Rectal smooth muscle tissue (tissue), 1 donor: Measurements from ENCODE around the gene TNXB.

Experiments used
- H3K27ac ChIP-seq: one replicate; pipeline ENCODE4 v1.7.0; 2013; ENCODE audit warnings: low read depth, low read length, inconsistent platforms
- H3K27me3 ChIP-seq: one replicate; pipeline ENCODE4 v1.7.0; 2013; ENCODE audit warnings: low read length; ENCODE audit not compliant: control insufficient read depth, insufficient read depth
- H3K36me3 ChIP-seq: one replicate; pipeline ENCODE4 v1.7.0; 2013; ENCODE audit warnings: low read length; ENCODE audit not compliant: control insufficient read depth, insufficient read depth
- H3K4me1 ChIP-seq: one replicate; pipeline ENCODE4 v1.7.0; 2013; ENCODE audit warnings: low read length; ENCODE audit not compliant: control insufficient read depth, insufficient read depth
- H3K4me3 ChIP-seq: one replicate; pipeline ENCODE4 v1.7.0; 2013; ENCODE audit warnings: low read length
- H3K9ac ChIP-seq: one replicate; pipeline ENCODE4 v1.7.0; 2013; ENCODE audit warnings: low read length

TNXB gene

GRCh38 chr6:32083812-32084768, 25.0 kb downstream of the TNXB start:
- no peak overlapping the region for H3K27ac ChIP-seq
- peaks cover 3% of the 10 kb centered on the region for H3K4me1 ChIP-seq
- no peak overlapping the region for H3K9ac ChIP-seq
- peaks cover 2% of the 10 kb centered on the region for H3K36me3 ChIP-seq
- peaks cover 11% of the 10 kb centered on the region for H3K27me3 ChIP-seq
- H3K4me3 ChIP-seq: no peak overlapping the region

- peaks cover 11% of the 10 kb centered on the region for H3K27me3 ChIP-seq
- peaks cover 2% of the 10 kb centered on the region for H3K36me3 ChIP-seq
- no peak overlapping the region for H3K27ac ChIP-seq
- H3K4me3 ChIP-seq: no peak overlapping the region
- no peak overlapping the region for H3K9ac ChIP-seq
- H3K4me1 ChIP-seq: peaks cover 3% of the 10 kb centered on the region
These were observed 26.2 kb downstream of the TNXB start for GRCh38 chr6:32082935-32083334.

GRCh38 chr6:32082478-32082877, 26.7 kb downstream of the TNXB start:
- peaks cover 11% of the 10 kb centered on the region for H3K27me3 ChIP-seq
- H3K4me1 ChIP-seq: peaks cover 3% of the 10 kb centered on the region
- H3K9ac ChIP-seq: no peak overlapping the region
- H3K27ac ChIP-seq: peak overlapping the region; percentile 55
- H3K36me3 ChIP-seq: peaks cover 2% of the 10 kb centered on the region
- no peak overlapping the region for H3K4me3 ChIP-seq

- Histone ChIP-seq H3K27me3 (peaks cover 10% of the 10 kb centered on the region), H3K36me3 (peaks cover 2% of the 10 kb centered on the region), H3K27ac (peak overlapping the region; percentile 45), H3K9ac (no peak overlapping the region), H3K4me3 (no peak overlapping the region), H3K4me1 (peaks cover 3% of the 10 kb centered on the region)
These were observed 27.8 kb downstream of the TNXB start for GRCh38 chr6:32081168-32081990.

GRCh38 chr6:32079566-32080290, 29.4 kb downstream of the TNXB start:
- Histone ChIP-seq H3K27me3 (no peaks in the 10 kb centered on the region), H3K9ac (no peak overlapping the region), H3K4me1 (peaks cover 3% of the 10 kb centered on the region), H3K4me3 (no peak overlapping the region), H3K27ac (no peak overlapping the region), H3K36me3 (peaks cover 2% of the 10 kb centered on the region)

GRCh38 chr6:32076321-32076809, 32.8 kb downstream of the TNXB start:
- H3K4me3 ChIP-seq: no peak overlapping the region
- H3K27me3 ChIP-seq: no peaks in the 10 kb centered on the region
- no peak overlapping the region for H3K9ac ChIP-seq
- no peaks in the 10 kb centered on the region for H3K36me3 ChIP-seq
- H3K4me1 ChIP-seq: peaks cover 3% of the 10 kb centered on the region
- no peak overlapping the region for H3K27ac ChIP-seq

- Histone ChIP-seq H3K4me1 (peaks cover under 1% of the 10 kb centered on the region), H3K4me3 (no peak overlapping the region), H3K27me3 (no peaks in the 10 kb centered on the region), H3K9ac (no peak overlapping the region), H3K27ac (no peak overlapping the region), H3K36me3 (no peaks in the 10 kb centered on the region)
These were observed 33.4 kb downstream of the TNXB start for GRCh38 chr6:32075781-32076180.

- Histone ChIP-seq H3K36me3 (no peaks in the 10 kb centered on the region), H3K4me1 (no peaks in the 10 kb centered on the region), H3K27ac (no peak overlapping the region)
These were observed 34.1 kb downstream of the TNXB start for GRCh38 chr6:32074996-32075532.

GRCh38 chr6:32073613-32074012, 35.5 kb downstream of the TNXB start:
- H3K36me3 ChIP-seq: peaks cover 4% of the 10 kb centered on the region
- H3K27me3 ChIP-seq: no peaks in the 10 kb centered on the region
- no peaks in the 10 kb centered on the region for H3K4me1 ChIP-seq
- H3K27ac ChIP-seq: no peak overlapping the region
- no peak overlapping the region for H3K4me3 ChIP-seq
- no peak overlapping the region for H3K9ac ChIP-seq

More at GRCh38 chr6:32074996-32075532, 34.1 kb downstream of the TNXB start:
- Histone ChIP-seq H3K4me3 (no peak overlapping the region), H3K27me3 (no peaks in the 10 kb centered on the region), H3K9ac (no peak overlapping the region)

GRCh38 chr6:32073101-32073500, 36.0 kb downstream of the TNXB start:
- H3K27me3 ChIP-seq: no peaks in the 10 kb centered on the region
- no peak overlapping the region for H3K27ac ChIP-seq
- H3K9ac ChIP-seq: no peak overlapping the region
- H3K4me3 ChIP-seq: no peak overlapping the region
- H3K4me1 ChIP-seq: no peaks in the 10 kb centered on the region
- peaks cover 4% of the 10 kb centered on the region for H3K36me3 ChIP-seq

GRCh38 chr6:32070814-32071543, 38.2 kb downstream of the TNXB start:
- no peak overlapping the region for H3K9ac ChIP-seq
- peaks cover 4% of the 10 kb centered on the region for H3K36me3 ChIP-seq
- H3K4me3 ChIP-seq: no peak overlapping the region
- H3K4me1 ChIP-seq: no peaks in the 10 kb centered on the region
- H3K27me3 ChIP-seq: no peaks in the 10 kb centered on the region
- H3K27ac ChIP-seq: peak overlapping the region; percentile 48
